Mesothelial cell of epicardium (in vitro differentiated cells): Measurements from ENCODE around the gene CDC20. TPM values are rescaled to one million over a fixed set of nuclear protein-coding genes. Genes with fewer than 3 reads are reported as not detected.
A peak's percentile ranks its signal among the peaks of the same experiment; 100 is the strongest.
"Not testable (repeated sequence)": the region's sequence is repeated elsewhere in the genome, so short reads cannot be mapped to it uniquely, and the experiment has no call there.

Experiments used
- DNase-seq, 2 experiments: peaks; one replicate each; pipeline ENCODE4 v3.0.0; 2021; ENCODE audit warnings: low spot score in 2 of 2; ENCODE audit not compliant: unreplicated experiment in 2 of 2
- H3K27ac Mint-ChIP-seq: 2 replicates; pipeline ENCODE4 v1.8.0; 2021; ENCODE audit warnings: mixed read lengths
- H3K27me3 Mint-ChIP-seq: 2 replicates; pipeline ENCODE4 v1.8.0; 2021; ENCODE audit warnings: low read depth, mixed read lengths
- H3K36me3 Mint-ChIP-seq: 2 replicates; pipeline ENCODE4 v1.8.0; 2021; ENCODE audit warnings: mixed read lengths
- H3K4me1 Mint-ChIP-seq: 2 replicates; pipeline ENCODE4 v1.8.0; 2021; ENCODE audit warnings: mixed read lengths
- H3K4me3 Mint-ChIP-seq: 2 replicates; pipeline ENCODE4 v1.8.0; 2021; ENCODE audit warnings: mild to moderate bottlenecking, moderate library complexity, mixed read lengths
- H3K9me3 Mint-ChIP-seq: 2 replicates; pipeline ENCODE4 v1.8.0; 2021; ENCODE audit warnings: mixed read lengths
- total RNA-seq: library from RNA; stranded (reverse); gene quantifications from 3 replicates; pipeline ENCODE4 v1.2.1, GENCODE V29; 2021
- TF ChIP-seq, protein P1 (sequence below): fragments of 200-600 bp; sonication (generic); IDR thresholded peaks from one replicate; pipeline ENCODE4 v1.5.0; 2021; ENCODE audit warnings: antibody characterized with exemption; ENCODE audit not compliant: unreplicated experiment

The CDC20 gene
- total RNA-seq, 1 donor from 2014 or later, result 33.4 TPM

DNA sequence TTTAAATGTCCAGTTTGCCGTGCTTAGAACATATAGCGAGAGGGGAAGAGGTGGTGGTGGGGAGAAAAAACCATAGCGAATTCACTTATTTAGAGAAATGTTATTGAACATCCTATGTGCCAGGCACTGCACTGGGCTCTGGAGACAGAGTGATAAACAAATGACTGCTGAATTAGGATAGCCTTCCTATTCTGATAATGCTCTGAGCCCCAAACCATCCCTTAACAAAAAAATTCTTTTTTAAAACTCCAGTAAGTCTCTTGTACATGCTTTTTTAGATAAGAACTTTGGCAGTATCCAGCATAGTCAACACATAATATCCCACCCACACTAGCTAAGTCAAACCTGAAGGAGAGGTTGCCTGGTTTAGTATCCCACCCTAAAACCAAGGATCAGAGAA lies 39.4 kb downstream of the CDC20 start:
- H3K36me3 Mint-ChIP-seq, result peaks cover 10% of the 10 kb centered on the region
- H3K27ac Mint-ChIP-seq, result no peak overlapping the region
- no peaks in the 10 kb centered on the region for H3K4me1 Mint-ChIP-seq
- H3K27me3 Mint-ChIP-seq, result no peaks in the 10 kb centered on the region
- DNase-seq, result no peak
- H3K9me3 Mint-ChIP-seq, result no peaks in the 10 kb centered on the region
- TF ChIP-seq, protein P1, sequence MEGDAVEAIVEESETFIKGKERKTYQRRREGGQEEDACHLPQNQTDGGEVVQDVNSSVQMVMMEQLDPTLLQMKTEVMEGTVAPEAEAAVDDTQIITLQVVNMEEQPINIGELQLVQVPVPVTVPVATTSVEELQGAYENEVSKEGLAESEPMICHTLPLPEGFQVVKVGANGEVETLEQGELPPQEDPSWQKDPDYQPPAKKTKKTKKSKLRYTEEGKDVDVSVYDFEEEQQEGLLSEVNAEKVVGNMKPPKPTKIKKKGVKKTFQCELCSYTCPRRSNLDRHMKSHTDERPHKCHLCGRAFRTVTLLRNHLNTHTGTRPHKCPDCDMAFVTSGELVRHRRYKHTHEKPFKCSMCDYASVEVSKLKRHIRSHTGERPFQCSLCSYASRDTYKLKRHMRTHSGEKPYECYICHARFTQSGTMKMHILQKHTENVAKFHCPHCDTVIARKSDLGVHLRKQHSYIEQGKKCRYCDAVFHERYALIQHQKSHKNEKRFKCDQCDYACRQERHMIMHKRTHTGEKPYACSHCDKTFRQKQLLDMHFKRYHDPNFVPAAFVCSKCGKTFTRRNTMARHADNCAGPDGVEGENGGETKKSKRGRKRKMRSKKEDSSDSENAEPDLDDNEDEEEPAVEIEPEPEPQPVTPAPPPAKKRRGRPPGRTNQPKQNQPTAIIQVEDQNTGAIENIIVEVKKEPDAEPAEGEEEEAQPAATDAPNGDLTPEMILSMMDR, result no peak
- no peak overlapping the region for H3K4me3 Mint-ChIP-seq

DNA sequence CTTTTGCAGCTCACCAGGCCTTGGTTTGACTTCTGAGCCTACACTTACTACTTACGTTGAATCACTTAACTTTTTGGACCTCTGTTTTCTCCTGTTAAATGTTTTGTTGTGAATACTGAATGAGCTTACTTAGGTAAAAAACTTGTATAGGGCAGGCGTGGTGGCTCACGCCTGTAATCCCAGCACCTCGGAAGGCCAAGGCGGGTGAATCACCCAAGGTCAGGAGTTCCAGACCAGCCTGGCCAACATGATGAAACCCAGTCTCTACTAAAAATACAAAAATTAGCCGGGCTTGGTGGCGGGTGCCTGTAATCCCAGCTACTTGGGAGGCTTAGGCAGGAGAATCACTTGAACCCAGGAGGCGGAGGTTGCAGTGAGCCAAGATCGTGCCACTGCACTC lies 41.7 kb downstream of the CDC20 start:
- H3K27ac Mint-ChIP-seq, H3K4me1 Mint-ChIP-seq, H3K27me3 Mint-ChIP-seq, DNase-seq, H3K4me3 Mint-ChIP-seq, H3K9me3 Mint-ChIP-seq: not testable (repeated sequence)
- peaks cover 23% of the 10 kb centered on the region for H3K36me3 Mint-ChIP-seq

DNA sequence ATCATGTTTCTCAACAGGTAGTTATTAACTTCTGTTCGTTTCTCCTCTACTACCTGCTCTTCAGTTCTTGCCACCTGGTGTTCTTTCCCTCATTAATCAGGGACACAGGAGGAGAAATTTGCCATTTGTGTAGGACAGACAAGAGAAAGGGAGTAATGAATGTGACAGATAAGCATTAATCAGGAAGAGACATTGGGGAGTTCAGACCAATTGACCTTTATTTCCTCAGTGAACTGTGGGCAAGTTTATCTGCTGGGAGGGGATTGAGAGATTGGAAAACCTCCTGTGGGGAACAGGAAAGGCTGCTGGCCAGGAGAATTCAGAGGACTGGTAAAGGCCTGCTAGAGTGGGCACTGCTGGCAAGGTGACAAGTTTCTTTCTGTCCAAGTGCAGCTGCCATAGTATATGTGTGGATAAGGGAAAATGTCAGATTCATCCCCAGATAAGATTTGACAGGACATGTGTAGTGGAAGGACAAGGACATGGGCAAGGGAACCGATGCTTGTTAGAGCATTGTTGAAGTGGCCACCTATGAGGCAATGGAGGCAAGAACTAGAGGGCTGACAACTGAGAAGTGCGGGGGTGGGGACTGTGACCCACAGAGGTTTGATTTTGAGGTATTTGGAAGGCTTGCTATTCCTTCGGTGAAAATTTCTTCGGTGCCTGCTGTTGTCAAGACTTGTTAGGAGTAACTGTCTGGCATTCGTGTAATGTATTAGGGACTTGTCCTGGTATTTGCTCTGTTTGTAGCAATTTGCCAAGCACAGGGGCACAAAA lies 43.5 kb downstream of the CDC20 start:
- no peak for DNase-seq
- H3K27ac Mint-ChIP-seq, result no peak overlapping the region
- no peaks in the 10 kb centered on the region for H3K9me3 Mint-ChIP-seq
- H3K4me1 Mint-ChIP-seq, result no peaks in the 10 kb centered on the region
- no peak overlapping the region for H3K4me3 Mint-ChIP-seq
- peaks cover 30% of the 10 kb centered on the region for H3K36me3 Mint-ChIP-seq
- H3K27me3 Mint-ChIP-seq, result no peaks in the 10 kb centered on the region
- TF ChIP-seq, protein P1, result no peak

DNA sequence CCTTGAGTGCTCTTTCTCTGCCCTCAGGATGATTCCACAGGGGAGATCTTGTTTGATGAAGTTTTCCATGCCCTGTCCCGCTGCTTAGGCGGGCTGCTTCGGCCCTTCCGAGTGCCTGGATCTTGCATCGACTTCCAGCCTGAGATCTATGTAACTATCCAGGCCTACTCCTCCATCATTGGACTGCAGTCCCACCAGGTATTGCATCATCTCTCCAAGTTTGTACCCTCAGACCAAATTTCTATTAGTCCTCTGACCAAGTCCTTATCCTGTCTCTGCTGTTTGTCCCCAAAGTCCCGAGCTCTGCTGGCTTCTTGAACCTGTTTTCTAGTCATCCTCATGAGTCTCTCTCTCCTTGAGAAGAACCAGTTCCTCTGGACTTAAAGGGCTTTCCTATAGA lies 45.6 kb downstream of the CDC20 start:
- Mint-ChIP-seq H3K4me1 (no peaks in the 10 kb centered on the region), H3K27ac (no peak overlapping the region), H3K9me3 (peaks cover 5% of the 10 kb centered on the region), H3K27me3 (no peaks in the 10 kb centered on the region), H3K4me3 (no peak overlapping the region), H3K36me3 (peaks cover 34% of the 10 kb centered on the region)
- TF ChIP-seq, protein P1, result no peak
- no peak for DNase-seq

DNA sequence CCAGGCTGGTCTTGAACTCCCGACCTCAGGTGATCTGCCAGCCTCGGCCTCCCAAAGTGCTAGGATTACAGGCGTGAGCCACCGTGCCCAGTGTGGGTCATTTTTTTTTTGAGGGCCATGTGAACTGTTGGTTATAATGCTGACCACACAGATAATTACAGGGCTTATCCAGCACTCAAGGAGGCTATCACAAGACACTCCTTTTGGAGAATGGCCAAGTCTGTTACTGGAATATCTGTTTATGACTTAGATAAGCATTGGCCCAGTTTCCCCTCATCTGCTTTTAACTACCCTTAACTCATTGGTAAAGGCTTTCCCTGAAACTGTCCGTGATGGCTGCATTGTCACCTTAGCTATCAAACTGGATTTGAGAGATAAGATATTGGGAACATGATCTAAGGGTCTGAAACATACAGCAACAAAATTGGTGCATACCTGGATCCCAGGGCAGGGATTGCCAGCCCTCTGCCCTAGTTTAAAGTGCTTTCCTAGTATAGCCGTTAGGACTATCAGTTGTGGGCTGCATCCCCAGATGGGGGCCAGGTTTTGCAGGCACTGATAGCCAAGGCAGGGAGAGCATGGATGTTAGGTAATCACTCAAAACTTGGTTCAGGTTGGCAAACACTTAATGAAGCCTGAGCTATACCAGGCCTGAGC lies 46.6 kb downstream of the CDC20 start:
- Mint-ChIP-seq H3K27me3 (no peaks in the 10 kb centered on the region), H3K27ac (peak overlapping the region; percentile 30), H3K4me3 (no peak overlapping the region), H3K4me1 (no peaks in the 10 kb centered on the region), H3K36me3 (peaks cover 42% of the 10 kb centered on the region), H3K9me3 (peaks cover 6% of the 10 kb centered on the region)
- DNase-seq, result no peak
- TF ChIP-seq, protein P1, result no peak

DNA sequence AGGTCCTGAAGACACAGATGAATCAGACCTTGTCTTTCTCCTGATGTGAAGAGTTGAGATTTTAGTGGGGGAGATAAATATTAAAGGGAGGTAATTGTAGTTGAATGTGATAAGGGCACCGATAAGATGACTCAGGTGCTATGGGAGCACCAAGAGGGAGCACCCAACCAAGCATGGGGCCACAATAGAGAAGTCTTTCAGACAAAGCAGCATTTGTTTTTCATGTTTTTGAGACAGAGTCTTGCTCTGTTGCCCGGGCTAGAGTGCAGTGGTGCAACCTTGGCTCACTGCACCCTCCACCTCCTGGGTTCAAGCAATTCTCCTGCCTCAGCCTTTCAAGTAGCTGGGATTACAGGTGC lies 47.1 kb downstream of the CDC20 start:
- Mint-ChIP-seq H3K4me3 (no peak overlapping the region), H3K27ac (peak overlapping the region; percentile 30), H3K9me3 (peaks cover 6% of the 10 kb centered on the region), H3K36me3 (peaks cover 45% of the 10 kb centered on the region), H3K27me3 (no peaks in the 10 kb centered on the region), H3K4me1 (no peaks in the 10 kb centered on the region)
- TF ChIP-seq, protein P1, result no peak
- DNase-seq, result no peak
